GM19452 (cell line): ENCODE measurements around the gene TAF10.

Experiments
- ATAC-seq: cut with Tn5 transposase; IDR thresholded peaks from one replicate; pipeline ENCODE4 v1.9.1; 2021; ENCODE audit not compliant: unreplicated experiment

Gene TAF10

DNA sequence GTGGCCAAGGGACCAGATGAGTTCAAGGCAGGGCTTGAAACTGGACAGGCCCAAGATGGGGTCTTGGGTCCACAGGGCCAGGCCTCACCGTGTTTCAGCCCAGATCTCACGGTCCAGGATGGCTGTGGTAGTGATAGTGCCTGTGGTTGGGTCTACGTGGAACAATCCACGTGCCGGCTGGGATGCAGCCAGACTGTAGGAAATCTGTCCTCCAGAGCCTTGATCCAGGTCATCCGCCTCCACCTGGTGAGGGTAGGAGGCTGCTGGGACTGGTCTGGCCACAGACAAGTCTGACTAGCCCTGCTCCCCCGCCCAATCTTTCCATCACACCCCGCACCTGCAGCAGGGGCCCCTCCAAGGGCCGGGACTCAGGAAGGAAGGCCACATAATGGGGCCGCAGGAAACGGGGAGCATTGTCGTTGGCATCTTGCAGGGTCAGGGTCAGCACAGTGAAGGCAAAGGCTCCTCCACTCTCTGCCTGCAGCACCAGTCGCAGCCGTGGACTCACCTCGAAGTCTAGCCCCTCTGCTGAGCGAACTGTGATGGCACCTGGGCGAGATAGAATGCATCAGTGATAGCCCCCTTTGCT lies 13.9 kb upstream of the TAF10 start:
- ATAC-seq = no peak

DNA sequence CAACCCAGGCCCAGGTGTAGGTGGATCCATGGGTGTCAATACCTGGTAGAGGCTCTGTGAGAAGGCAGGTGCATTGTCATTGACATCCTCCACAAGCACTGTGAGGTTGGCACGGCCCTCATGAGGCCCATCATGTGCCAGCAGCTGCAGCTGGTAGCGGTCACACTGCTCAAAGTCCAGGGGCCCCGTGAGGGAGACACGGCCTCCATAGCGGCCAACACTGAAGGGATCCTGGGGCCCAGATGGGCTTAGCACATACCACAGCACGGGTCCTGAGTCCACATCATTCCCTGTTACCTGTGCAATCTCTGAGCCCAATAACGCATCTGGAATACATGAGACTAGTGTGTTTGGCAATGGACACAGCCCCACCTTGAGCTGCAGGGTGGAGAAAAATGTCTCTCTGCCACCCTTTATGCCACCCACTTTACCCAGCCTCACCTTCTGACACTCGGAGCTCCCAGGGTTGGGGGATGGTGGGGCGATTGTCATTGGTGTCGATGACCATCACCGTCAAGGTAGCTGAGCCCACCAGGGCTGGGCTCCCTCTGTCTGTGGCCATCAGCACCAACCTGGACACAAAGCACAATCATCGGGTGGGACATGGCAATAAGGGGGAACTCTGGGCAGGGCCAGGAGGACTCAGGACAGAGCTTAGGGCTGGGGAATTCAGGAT lies 13.3 kb upstream of the TAF10 start:
- no peak for ATAC-seq

DNA sequence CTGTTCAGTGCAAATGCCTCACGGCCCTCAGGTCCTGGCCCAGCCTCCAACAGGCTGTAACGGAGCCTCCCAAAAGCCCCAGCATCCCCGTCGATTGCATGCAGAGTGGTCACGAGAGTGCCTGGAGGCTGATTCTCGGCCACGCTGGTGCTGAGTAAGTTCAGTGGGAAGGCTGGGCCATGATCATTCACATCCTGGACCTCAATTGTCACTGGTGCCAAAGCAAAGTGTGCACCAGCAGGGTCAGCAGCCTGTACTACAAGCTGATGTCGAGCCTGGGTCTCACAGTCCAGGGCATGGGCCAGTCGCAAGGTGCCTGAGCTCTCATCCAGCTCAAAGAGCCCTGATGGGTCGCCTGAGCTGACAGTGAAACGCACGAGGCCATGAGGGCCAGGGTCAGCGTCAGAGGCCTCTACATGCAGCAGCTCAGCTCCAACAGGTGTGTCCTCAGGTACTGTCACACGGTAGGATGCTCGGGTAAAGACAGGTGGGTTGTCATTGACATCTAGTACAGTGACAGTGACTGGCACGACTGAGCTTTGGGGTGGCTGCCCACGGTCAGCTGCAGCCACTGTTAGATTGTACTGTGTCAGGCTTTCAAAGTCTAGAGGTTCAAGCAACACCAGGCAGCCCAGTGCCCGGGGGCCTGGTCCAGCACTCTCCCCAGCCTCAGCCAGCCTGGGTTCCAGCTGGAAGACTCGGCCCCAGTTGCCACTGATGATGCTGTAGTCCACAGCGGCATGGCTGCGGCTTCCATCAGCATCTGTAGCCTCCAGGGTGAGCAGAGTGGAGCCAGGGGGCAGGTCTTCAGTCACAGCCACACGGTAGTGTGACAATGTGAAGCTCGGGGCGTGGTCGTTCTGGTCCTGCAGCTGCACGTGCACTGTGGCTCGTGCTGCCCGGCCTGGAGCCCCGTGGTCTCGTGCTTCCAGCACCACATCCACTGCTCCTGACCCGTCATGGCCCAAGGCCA lies 11.7 kb upstream of the TAF10 start:
- ATAC-seq = no peak

DNA sequence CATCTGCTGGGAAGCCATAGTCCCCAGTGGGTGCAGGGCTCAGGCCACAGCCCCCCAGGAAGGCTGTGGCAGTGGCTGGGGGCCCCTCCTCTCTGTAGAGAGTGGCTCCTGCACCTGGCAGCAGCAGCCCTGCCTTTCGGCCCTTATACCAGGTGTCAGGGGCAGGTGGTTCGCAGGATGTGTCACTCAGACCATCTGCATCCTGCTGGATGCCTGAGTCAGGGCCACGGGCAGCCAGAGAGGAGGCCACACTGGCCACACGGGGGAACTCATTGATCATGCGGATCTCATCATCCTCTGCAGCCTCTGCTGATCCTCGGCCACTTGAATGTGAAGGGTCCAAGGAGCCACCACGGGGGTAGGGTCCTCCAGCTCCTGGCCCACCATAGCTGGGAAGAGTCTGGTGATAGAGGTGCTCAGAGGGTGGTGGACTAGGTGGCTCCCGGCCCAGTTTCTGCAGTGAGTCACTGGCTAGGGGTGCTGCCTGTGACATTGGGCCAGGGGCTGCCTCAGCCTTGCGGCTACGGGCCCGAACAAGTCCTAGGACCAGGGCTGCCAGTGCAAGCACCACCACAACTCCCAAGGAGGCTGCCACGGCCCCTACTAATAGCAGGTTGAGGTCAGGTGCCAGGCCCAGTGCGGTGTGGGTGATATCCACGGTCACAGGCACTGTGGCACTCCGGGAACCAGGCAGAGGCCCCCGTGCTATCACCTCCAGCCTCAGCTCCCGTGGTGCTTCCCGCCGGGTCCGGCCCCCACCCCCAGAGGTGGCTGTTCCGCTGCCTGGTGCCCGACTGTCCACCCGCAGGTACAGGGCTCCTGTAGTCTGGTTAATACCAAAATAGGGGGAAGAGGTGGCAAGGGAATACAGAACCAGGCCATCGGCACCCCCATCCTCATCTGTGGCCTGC lies 10.5 kb upstream of the TAF10 start:
- no peak for ATAC-seq

DNA sequence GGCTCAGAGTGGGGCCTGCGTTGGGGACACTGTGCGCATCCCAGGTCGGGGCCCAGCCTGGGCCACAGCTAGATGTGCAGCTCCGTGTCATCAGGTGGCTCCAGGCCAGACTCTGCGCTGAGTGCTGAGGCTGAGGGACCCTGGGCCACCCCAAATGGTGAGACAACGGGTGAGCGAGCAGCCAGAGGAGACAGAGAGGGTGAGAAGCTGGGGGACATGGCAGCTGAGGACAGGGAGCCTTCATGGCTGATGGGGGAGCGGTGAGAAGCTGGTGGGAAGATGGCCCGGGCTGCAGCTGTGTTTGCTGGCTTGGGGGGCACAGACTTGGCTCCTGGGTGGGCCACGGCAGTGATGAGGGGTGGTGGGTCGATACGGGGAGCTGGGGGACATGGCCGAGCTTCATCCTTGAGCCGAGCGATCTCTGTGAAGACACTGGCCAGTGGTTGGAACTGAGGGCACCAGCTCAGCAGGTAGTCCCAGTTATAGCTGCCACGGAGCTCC lies 9.7 kb upstream of the TAF10 start:
- no peak for ATAC-seq

DNA sequence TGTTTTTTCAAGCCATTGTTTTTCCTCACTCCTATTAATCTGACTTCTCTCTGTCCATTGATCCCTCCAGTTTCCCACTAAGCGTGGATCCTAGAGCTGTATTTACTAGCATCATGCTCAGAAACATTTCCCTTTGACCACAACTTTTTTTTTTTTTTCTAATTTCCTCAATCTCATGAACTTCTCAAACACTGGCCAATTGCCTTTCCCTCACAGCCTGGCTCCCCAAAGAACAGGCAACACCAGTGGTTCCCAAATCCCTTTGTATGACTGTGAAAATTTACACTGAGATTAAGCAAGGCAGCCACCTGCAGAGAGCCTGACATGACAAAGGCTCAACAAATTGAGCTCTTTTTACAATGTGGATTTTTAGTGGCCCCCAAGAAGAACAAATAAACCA lies 8.6 kb upstream of the TAF10 start:
- no peak for ATAC-seq

DNA sequence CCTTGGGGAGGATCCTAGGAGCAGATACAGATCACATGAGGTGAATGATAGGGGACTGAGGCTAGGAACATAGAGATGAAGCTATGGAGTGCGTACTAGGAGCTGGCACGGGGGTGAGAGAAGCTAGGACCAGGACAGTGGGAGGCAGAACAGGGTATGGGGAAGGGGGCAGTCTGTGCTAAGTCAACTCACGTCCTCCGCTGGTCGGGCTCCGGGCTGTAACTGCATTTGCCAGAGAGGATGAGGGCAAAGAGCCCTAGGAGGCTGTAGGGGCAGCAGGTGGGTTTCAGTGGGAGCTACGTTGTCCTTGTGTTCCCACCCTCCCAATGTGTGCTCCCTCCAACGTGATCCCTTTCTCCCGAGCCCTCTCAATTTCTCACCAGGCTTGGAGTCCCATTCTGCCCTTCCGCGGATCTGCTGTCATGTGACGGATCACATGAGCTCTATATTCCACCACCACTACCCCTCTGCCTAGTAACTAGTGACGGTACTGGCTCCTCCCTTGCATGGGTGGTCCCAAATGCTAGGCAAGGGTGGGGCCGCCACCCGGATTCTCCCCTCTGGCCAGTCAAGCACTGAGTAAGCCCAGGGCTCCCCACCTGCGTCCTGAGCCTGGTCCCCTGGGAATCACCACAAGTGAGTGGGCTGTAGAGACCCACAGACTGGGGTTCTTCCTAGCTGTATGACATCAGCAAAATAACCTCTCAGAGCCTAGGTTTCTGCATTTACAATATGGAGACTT lies 7.2 kb upstream of the TAF10 start, which contains the start of gene TPP1:
Gene TPP1, minus strand, starts transcription at position 419 of the 742 bp plus-strand sequence. Its CDS starts 22 bp downstream, at position 397.
- ATAC-seq = peak; percentile 99

DNA sequence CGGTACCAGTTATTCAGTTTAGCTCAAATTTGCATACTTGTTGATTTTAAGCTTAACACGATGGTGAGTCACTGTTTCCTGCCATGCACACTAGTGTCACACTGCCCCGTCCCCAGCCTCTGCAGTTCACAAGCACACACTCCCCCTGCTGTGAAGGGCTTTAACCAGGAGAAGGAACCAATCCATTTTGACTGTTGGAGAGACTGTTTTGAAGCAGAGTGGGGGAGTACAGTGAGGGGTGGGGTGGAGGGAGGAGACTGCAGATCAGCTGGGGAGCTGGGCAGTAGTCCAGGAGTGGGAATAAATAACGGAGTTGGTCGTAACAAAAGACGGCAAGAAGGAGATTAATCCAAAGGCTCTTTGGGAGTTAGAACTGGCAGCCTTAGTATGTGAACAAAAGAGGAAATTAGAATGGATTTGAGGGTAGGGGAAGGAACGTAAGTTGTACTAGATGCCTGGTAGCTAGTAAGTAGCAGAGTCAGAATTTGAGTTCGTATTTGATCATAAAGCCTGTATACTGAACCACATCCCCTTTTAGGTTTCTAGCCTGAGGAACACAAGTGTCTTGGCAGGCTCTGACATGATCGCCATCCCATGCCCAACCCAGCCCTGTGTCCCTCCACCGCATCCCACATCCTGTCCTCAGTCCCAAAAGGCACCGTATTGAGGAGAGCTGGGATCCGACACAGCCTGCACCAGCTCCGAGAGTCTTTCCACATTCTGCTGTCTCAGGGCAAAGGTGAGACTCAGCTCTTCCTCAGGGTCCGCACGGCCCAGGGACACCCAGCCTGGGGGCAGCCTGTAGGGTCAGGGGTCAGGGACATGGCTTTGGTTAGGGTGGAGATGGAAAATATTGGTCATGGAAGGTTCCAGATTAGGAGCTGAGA lies 6.3 kb upstream of the TAF10 start:
- no peak for ATAC-seq

DNA sequence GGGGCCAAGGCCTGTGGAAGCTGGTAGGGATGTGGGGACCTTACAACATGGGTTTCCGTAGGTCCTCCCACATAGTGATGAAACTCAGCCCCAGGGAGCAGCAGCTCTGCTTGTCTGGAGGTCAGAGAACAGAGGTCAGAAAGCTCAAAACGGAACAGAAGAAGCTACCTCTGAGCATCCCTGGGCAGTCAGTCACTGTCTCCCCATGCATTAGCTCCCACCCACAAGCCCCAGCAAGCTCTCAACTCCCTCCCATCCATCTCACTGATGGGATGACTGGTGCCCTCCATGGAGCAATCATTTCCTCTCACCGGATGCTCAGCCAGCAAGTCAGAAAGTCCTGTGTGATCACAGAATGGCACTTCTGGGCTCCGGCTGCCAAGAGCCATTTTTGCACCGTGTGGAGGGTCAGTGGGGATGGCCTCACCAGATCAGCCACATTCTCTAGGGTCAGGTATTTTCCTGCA lies 5.3 kb upstream of the TAF10 start:
- ATAC-seq = no peak

DNA sequence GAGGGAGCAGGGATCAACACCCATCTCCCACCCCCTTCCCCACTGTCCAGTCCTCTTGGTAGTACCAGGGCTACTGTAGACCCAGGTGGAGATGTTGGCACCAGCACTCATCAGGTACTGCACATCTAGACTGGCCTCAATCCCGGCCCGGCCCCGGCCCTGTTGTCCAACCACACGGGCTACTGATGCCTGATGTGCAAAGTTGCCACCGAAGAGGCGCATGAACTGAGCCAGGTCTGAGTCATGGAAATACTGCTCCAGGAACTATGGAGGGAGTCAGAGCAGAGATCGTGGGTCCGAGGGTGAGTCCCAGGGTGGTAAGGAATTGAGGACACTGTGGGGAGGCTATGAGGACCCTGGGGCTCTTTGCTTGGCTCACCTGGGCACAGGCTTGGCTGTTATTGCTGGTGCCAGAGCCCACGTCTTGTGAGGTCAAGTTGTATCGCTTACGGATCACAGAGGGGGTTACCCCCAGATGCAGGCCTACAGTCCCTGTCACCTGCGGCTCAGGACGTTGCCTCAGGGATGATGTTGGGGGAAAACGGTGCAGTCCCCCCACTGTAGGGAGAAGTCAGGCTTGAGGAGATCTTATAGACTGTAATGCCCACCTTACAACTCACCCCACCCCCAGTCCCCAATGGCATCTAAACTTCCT lies 4.7 kb upstream of the TAF10 start:
- no peak for ATAC-seq

DNA sequence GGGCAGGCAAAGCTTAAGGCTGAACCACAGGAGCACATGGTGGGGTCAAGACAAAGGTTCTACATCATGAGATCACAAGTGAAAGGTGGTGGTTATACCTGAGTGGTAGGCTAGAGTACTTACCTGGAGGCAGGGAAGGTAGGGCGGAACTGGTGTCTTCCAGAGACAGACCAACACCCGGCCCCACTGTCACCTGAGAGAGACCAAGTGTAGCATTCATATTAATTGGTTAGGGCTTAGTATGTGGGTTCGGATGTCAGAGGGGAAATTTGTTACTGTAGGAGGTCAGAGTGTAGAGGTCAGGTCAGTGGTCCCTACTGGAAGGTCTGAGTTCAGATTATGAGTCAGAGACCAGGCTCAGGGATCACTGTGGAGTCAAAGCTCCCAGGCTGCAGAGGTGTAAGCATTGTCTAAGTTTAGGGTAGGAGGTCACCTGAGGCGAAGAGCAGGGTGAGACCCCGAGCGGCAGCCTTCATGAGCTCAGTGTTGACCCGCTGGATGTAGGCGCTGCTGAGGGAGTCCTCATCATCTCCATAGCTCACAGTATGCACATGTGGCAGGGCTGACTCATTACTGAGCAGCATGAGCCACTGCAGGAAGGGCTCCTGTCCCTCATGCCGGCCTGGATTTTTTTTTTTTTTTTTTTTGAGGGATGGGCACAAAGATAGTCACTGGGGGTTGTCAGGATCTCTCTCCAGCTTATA lies 4.0 kb upstream of the TAF10 start:
- ATAC-seq = no peak

DNA sequence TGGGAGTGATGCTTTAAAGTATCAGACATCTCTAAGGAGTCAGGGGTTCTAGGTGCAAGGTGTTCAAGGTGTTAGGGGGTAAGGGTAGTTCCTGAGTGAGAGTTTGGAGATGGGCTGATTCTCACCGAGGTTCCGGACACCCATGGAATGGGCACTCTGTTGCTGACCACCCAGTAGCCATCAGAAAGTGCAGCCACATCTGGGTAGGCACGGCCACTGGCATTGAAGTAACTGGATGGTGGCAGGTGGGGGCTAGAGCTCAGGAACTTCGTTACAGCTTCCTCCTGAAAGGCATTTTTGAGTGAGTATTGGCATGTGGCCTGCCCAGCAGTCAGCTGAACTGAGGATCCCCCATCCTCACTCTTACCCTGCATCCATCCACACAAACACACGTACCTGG lies 3.0 kb upstream of the TAF10 start:
- no peak for ATAC-seq

DNA sequence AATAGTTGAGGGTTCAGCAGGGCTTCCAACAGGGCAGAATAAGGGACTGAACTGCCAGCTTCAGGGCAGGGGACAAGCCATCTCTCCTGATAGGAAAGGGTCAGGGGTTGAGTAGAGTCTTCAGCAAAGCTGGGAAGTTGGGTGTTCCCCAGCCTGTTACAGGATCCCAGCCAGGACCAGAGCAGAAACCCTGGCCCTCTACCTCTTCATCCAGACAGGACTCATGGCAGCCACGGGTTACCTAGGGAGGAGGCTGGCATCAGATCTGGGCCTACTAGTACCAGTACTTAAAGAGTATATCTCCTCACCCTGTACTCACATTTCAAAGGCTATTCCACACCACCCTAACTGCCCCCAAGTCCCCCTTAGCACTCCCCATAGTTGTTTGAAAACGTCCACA lies 2.4 kb upstream of the TAF10 start:
- no peak for ATAC-seq

DNA sequence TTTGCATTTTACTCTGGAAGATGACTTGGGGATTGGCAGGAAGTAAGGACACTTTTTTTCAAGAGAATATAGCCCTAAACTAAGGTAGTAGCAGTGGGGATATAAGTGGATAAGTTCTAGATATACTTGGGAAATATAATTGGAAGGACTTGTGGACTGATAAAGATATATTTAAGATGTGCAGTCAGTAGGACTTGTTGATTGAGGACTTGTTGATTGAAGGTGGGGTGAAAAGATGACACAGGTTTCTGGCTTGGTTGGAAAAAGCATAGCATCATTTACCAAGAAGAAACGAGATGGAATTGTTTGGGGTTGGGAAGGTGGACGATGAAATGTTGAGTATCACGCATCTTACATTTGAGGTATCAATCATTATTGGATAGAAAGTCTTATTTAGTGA lies 1.5 kb upstream of the TAF10 start:
- no peak for ATAC-seq

DNA sequence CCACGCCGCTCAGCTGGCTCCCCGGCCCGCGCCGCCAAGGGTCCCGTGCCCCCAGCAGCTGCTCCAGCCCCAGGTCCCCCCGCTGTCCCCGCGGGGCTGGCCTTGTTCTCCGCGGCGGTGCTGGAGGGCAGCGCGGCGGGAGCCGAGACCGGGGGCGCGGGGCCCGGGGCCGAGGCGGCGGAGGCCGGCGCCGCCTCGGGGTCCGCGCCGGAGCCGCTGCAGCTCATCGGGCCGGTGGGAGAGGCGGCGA lies 128 bp downstream of the TAF10 start:
- ATAC-seq = peak; percentile 15

DNA sequence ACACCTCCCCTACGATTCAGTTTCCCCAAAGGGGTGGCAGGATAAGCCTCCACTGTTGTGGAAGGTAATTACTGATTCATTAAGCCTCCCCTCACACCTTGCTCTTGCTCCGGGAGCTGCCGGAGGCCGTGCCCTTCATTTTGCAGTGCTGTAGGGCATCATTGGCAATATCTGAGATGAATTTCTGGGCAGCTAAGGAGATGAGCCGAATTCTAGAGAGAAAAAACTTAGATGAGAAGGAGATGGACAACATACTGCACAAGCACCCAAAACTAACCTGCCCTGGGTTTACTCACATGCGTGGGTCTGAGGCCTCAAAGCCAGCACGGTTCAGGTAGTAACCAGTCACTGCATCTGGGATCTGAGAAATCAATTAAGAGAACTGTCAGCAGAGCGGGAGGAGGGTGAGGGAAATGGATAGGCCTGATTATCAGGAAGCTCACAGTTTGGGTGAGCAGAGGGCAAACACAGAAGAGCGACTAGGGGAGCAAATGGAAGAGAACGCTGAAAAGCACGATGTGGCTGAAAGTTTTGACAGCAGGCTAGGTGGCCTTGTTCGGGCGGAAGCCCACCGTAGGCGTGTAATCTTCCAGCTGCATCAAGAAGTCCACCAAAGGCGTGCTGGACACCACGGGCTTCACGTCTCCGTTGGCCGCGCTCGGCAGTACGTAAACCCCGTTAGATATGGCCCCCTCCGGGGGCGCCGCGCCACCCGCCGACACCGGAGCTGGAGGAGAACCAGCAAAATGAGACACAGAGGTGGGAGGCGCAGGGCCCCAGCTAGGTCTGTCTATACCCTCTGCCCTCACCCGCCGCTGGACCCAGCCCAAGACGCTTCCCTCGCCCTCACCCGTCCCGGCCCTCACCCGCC lies 689 bp downstream of the TAF10 start:
- ATAC-seq = no peak

DNA sequence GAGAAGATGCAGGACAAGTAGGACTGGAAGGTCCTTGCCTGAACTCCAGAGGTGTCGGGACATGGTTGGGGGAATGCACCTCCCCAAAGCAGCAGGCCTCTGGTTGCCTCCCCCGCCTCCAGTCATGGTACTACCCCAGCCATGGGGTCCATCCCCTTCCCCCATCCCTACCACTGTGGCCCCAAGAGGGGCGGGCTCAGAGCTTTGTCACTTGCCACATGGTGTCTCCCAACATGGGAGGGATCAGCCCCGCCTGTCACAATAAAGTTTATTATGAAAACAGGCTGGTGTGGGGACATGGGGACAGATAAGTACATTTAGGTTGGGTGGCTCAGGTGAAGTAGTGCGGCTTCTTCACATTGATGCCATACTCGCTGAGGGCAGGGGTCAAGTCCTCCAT lies 1.4 kb downstream of the TAF10 start:
- no peak for ATAC-seq
